Peyer's patch (tissue), 4 donors: ENCODE results near the gene ZMIZ1.

Experiments
- CTCF ChIP-seq, 6 experiments: fragments of 450-650 bp in 4 of 6; fragments of 200-600 bp in 2 of 6; sonication (generic) in 1 of 6; IDR thresholded peaks; one replicate each; pipeline ENCODE4 v1.5.1; 2017 to 2019; ENCODE audit warnings: antibody characterized with exemption in 6 of 6, mild to moderate bottlenecking in 3 of 6, moderate library complexity in 1 of 6
- POLR2A ChIP-seq, 2 donors: fragments of 450-650 bp; IDR thresholded peaks; one replicate each; pipeline ENCODE4 v1.5.1; 2017; ENCODE audit warnings: antibody characterized with exemption in 2 of 2, mild to moderate bottlenecking in 2 of 2, moderate library complexity in 2 of 2

- TF ChIP-seq CTCF (IDR thresholded peaks at IDR 0.05) (no peak), POLR2A (IDR thresholded peaks at IDR 0.05) (no peak)
These were observed 31.2 kb downstream of the ZMIZ1 start for GRCh38 chr10:79099898-79100448.
